Measurements from ENCODE around the gene TBC1D22B.

DNA sequence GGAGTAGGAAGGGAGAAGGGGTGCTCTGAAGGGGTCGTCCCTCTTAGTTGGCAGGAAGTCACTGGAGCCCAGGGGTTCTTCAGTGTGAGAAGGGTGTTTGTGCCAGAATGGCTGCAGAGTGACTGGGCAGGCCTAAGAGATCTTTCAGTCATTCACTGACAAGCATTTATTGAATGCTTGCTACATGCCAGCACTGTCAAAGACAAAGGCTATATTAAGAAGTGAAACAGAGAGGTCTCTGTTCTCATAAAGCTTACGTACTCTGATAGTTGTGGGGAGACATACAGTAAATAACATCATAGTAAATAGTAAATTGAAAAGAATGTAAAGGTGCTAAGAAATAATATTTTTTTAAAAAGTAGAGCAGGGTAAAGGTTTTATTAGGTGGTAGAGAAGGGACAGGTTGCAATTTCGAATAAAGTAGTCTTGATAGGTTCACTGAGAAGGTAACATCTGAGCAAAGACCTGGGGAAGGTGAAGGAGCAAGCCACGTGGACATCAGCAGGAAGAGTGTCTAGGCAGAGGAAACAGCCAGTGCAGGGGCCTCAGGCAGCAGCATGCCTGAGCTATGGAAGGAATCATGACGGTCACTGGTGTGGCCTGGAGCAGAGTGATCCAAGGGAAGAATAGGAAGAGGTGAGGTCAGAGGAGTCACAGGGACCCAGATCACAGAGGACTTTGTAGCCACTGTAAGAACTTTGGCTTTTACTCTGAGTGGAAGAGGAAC is 59.9 kb downstream of the TBC1D22B start:
- no peak for TF ChIP-seq POLR2A (IDR thresholded peaks at IDR 0.05)
- TF ChIP-seq, protein P1, sequence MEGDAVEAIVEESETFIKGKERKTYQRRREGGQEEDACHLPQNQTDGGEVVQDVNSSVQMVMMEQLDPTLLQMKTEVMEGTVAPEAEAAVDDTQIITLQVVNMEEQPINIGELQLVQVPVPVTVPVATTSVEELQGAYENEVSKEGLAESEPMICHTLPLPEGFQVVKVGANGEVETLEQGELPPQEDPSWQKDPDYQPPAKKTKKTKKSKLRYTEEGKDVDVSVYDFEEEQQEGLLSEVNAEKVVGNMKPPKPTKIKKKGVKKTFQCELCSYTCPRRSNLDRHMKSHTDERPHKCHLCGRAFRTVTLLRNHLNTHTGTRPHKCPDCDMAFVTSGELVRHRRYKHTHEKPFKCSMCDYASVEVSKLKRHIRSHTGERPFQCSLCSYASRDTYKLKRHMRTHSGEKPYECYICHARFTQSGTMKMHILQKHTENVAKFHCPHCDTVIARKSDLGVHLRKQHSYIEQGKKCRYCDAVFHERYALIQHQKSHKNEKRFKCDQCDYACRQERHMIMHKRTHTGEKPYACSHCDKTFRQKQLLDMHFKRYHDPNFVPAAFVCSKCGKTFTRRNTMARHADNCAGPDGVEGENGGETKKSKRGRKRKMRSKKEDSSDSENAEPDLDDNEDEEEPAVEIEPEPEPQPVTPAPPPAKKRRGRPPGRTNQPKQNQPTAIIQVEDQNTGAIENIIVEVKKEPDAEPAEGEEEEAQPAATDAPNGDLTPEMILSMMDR (IDR thresholded peaks at IDR 0.05) = no peak
